SKM-1 treated with dmso at 0.1 percent for 144 hours (cell line): ENCODE measurements around the gene NHLRC3.
A peak's percentile ranks its signal among the peaks of the same experiment; 100 is the strongest.
"Not testable (repeated sequence)": the region's sequence is repeated elsewhere in the genome, so short reads cannot be mapped to it uniquely, and the experiment has no call there.

Source experiments
- DNase-seq: peaks from one replicate; lab custom pipeline; 2025; ENCODE audit not compliant: unreplicated experiment; lab: John Stamatoyannopoulos, UW

Gene NHLRC3

GRCh38 chr13:39037880-39038568, at the start of gene NHLRC3, which contains the start of gene PROSER1:
NHLRC3 (plus strand) TSS chr13:39038456; CDS start chr13:39038640, 184 bp downstream.
PROSER1 (minus strand) TSS chr13:39038089; CDS start chr13:39037242, 847 bp downstream.
- DNase-seq, result peak; percentile 84

GRCh38 chr13:38990693-38991092, 47.6 kb upstream of the NHLRC3 start, which contains the start of gene STOML3:
STOML3 (minus strand) TSS chr13:38990831; CDS start chr13:38990721, 110 bp downstream.
- no peak for DNase-seq

GRCh38 chr13:38993381-38993780, 44.9 kb upstream of the NHLRC3 start:
- no peak for DNase-seq

- no peak for DNase-seq
Observed at GRCh38 chr13:38998739-38999138, 39.5 kb upstream of the NHLRC3 start.

GRCh38 chr13:39006371-39007111, 31.7 kb upstream of the NHLRC3 start:
- DNase-seq, result not testable (repeated sequence)

- DNase-seq, result no peak
Observed at GRCh38 chr13:39012608-39013007, 25.6 kb upstream of the NHLRC3 start.

GRCh38 chr13:39013462-39013861, 24.8 kb upstream of the NHLRC3 start:
- no peak for DNase-seq

GRCh38 chr13:39016087-39016486, 22.2 kb upstream of the NHLRC3 start:
- DNase-seq, result no peak

- peak; percentile 4 for DNase-seq
Observed at GRCh38 chr13:39016787-39017186, 21.5 kb upstream of the NHLRC3 start.

GRCh38 chr13:39020853-39021462, 17.3 kb upstream of the NHLRC3 start:
- no peak for DNase-seq

GRCh38 chr13:39023316-39023715, 14.9 kb upstream of the NHLRC3 start:
- no peak for DNase-seq

GRCh38 chr13:39023761-39024160, 14.5 kb upstream of the NHLRC3 start:
- no peak for DNase-seq

- no peak for DNase-seq
Observed at GRCh38 chr13:39025433-39025839, 12.8 kb upstream of the NHLRC3 start.

- no peak for DNase-seq
Observed at GRCh38 chr13:39032150-39032549, 6.1 kb upstream of the NHLRC3 start.

GRCh38 chr13:39034085-39034484, 4.2 kb upstream of the NHLRC3 start:
- no peak for DNase-seq

GRCh38 chr13:39035204-39035603, 3.1 kb upstream of the NHLRC3 start:
- DNase-seq, result no peak

- DNase-seq, result no peak
Observed at GRCh38 chr13:39035799-39036198, 2.5 kb upstream of the NHLRC3 start.

- no peak for DNase-seq
Observed at GRCh38 chr13:39036212-39036611, 2.0 kb upstream of the NHLRC3 start.

GRCh38 chr13:39037410-39037879, 811 bp upstream of the NHLRC3 start:
- DNase-seq, result no peak

GRCh38 chr13:39038569-39039030, 344 bp downstream of the NHLRC3 start:
- DNase-seq, result peak; percentile 31

GRCh38 chr13:39039041-39039440, 785 bp downstream of the NHLRC3 start:
- no peak for DNase-seq

- peak; percentile 8 for DNase-seq
Observed at GRCh38 chr13:39040206-39040605, 1.9 kb downstream of the NHLRC3 start.
